Measurements from ENCODE around the gene SLC2A8.

- no peak for TF ChIP-seq CTCF (IDR thresholded peaks at IDR 0.05; ENCODE audit: low read length)
- TF ChIP-seq EZH2 (IDR thresholded peaks at IDR 0.05; ENCODE audit: borderline replicate concordance, low read length): no peak
Observed at GRCh38 chr9:127446713-127447415, 49.9 kb downstream of the SLC2A8 start.
